ENCODE measurements around the gene HOXC6.

The HOXC6 gene

GRCh38 chr12:53981634-53982565, 46.3 kb upstream of the HOXC6 start:
- no peak for TF ChIP-seq CTCF (IDR thresholded peaks at IDR 0.05)
- intact Hi-C loops (cut with DNase I; ENCODE audit: low total_unique reads): loop anchor here (5.0 kb wide), 1 partner anchor 220 kb away; no protein-coding TSS in a partner anchor
- Histone ChIP-seq H3K27me3 (no peaks in the 10 kb centered on the region), H3K4me3 (peak overlapping the region; percentile 64 to 84), H3K4me1 (peaks cover 0 to 50% (median 29%) of the 10 kb centered on the region in 4 donors), H3K36me3 (no peaks in the 10 kb centered on the region), H3K27ac (peak overlapping the region; percentile 93 to 98), H3K9me3 (no peaks in the 10 kb centered on the region)
- no peak for DNase-seq

DNA sequence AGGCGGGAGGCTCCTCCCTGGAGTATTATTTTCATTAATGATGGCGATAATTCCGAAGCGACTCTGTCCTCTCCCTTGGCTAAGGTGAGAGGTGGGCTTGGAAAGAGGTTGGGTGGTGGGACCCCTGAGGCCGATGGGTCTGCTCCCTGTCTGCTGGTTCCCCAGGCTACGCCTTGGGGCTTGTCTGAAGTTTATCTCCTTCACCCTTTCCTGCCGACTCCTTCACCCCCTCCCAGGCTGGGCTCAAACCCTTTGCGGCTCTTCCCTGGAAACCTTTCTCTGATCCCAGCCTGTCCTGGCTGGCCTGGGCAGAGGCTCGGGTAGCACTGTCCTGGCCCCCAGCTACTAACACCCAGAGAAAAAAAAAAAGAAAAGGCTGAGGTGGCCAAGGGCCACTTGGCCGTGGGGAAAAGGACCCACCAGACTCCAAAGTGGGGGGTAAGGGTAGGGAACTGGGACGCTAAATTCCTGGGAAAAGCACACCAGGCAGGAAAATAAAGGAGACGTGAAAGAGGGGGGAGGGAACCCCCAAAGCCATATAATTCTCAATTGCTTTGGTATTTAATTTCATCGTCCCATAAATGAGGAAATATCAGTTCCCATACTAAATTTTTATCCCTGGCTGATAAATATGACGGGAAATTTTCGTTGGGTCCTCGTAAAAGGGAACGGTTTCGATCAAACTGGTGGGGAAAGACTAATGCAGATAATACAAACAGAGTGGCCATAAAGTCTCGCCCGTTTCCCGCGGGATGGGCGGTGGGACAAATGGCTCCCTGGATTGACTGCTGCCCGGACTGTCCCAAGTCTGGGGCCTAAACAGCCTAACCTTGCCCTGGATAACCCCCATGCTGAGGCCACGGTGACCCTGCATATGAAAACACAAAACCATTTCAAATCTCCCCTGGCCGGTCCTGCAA, 45.3 kb upstream of the HOXC6 start:
- Histone ChIP-seq H3K9me3 (no peaks in the 10 kb centered on the region), H3K27me3 (no peaks in the 10 kb centered on the region), H3K27ac (peak overlapping the region; percentile 93 to 98), H3K4me3 (peak overlapping the region; percentile 64 to 84), H3K4me1 (peaks cover 0 to 52% (median 32%) of the 10 kb centered on the region in 4 donors), H3K36me3 (no peaks in the 10 kb centered on the region)
- intact Hi-C loops (cut with DNase I; ENCODE audit: low total_unique reads): loop anchor here (5.0 kb wide), 1 partner anchor 219 kb away; no protein-coding TSS in a partner anchor
- no peak for DNase-seq
- no peak for TF ChIP-seq CTCF (IDR thresholded peaks at IDR 0.05)

- Histone ChIP-seq H3K9me3 (no peaks in the 10 kb centered on the region), H3K27me3 (no peaks in the 10 kb centered on the region), H3K4me1 (peaks cover 0 to 52% (median 30%) of the 10 kb centered on the region in 4 donors), H3K4me3 (peak overlapping the region; percentile 64 to 84), H3K27ac (peak overlapping the region; percentile 93 to 98), H3K36me3 (no peaks in the 10 kb centered on the region)
- no peak for DNase-seq
- TF ChIP-seq CTCF (IDR thresholded peaks at IDR 0.05): no peak
- intact Hi-C loops (cut with DNase I; ENCODE audit: low total_unique reads): loop anchor here (5.0 kb wide), 1 partner anchor 219 kb away; no protein-coding TSS in a partner anchor
Observed at GRCh38 chr12:53983568-53983949, 44.7 kb upstream of the HOXC6 start.

GRCh38 chr12:53983950-53984572, 44.2 kb upstream of the HOXC6 start:
- Histone ChIP-seq H3K27ac (peak overlapping the region; percentile 93 to 98), H3K36me3 (no peaks in the 10 kb centered on the region), H3K4me1 (peaks cover 4 to 53% (median 31%) of the 10 kb centered on the region in 4 donors), H3K4me3 (peak overlapping the region; percentile 64 to 84), H3K27me3 (no peaks in the 10 kb centered on the region), H3K9me3 (no peaks in the 10 kb centered on the region)
- DNase-seq: no peak
- TF ChIP-seq CTCF (IDR thresholded peaks at IDR 0.05): no peak
- intact Hi-C loops (cut with DNase I; ENCODE audit: low total_unique reads): loop anchor here (5.0 kb wide), 1 partner anchor 218 kb away; no protein-coding TSS in a partner anchor

All from tibial artery (tissue), 4 donors.